ENCODE results near the gene PDE5A. TPM values are rescaled to one million over a fixed set of nuclear protein-coding genes. Genes with fewer than 3 reads are reported as not detected.

Gene PDE5A
- total RNA-seq, 1 experiment from 2014 or later = 114 TPM

DNA sequence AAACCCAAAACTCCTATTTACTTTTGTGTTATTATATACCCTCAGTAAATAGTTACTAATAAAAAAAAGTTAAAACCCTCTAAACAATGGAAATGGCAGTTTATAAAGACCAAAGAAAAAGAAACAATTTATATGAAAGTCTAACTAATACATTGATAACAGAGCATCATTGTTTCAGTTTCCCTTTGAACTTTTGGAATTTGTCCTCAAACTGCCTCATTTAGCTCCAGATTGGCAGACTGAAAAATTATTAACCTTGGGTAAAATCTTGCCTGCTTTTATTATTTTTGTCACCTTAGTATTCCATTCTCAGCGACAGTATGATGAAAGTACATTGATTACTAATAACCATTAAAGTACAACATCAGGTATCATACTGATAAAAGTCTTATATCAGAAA is 124.0 kb downstream of the PDE5A start:
- H3K27me3 ChIP-seq (ENCODE audit: control insufficient read depth, insufficient read depth, low read length) = no peaks in the 10 kb centered on the region
- POLR2A ChIA-PET = no interaction called here
- CTCF ChIA-PET = no interaction called here
- BruUV-seq (replicated peaks) = no TSS peak
- peaks cover 67% of the 10 kb centered on the region for H3K36me3 ChIP-seq (ENCODE audit: control insufficient read depth, insufficient read depth, low read length)
- no peak for ATAC-seq
- no peak overlapping the region for H3K4me3 ChIP-seq (ENCODE audit: low read depth in 2 of 2, low read length in 2 of 2)
- H3K9me3 ChIP-seq (ENCODE audit: control insufficient read depth, insufficient read depth, low read depth, low read length) = no peaks in the 10 kb centered on the region
- in situ Hi-C loops (cut with HindIII; ENCODE audit: low pct_unique_long_range_greater_than_20kb, low sequenced_read_pairs) = no loop called here
- no peak overlapping the region for H3K27ac ChIP-seq (ENCODE audit: low read length)
- TF ChIP-seq, protein P1, sequence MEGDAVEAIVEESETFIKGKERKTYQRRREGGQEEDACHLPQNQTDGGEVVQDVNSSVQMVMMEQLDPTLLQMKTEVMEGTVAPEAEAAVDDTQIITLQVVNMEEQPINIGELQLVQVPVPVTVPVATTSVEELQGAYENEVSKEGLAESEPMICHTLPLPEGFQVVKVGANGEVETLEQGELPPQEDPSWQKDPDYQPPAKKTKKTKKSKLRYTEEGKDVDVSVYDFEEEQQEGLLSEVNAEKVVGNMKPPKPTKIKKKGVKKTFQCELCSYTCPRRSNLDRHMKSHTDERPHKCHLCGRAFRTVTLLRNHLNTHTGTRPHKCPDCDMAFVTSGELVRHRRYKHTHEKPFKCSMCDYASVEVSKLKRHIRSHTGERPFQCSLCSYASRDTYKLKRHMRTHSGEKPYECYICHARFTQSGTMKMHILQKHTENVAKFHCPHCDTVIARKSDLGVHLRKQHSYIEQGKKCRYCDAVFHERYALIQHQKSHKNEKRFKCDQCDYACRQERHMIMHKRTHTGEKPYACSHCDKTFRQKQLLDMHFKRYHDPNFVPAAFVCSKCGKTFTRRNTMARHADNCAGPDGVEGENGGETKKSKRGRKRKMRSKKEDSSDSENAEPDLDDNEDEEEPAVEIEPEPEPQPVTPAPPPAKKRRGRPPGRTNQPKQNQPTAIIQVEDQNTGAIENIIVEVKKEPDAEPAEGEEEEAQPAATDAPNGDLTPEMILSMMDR (IDR thresholded peaks at IDR 0.05) = no peak
- TF ChIP-seq POLR2AphosphoS5 (IDR thresholded peaks at IDR 0.05; ENCODE audit: low read depth, low read length) = no peak
- TF ChIP-seq SIN3A (IDR thresholded peaks at IDR 0.05; ENCODE audit: borderline replicate concordance, insufficient read depth, low read depth, low read length) = no peak
- no peak for TF ChIP-seq TCF7L2 (IDR thresholded peaks at IDR 0.05; ENCODE audit: low read depth, low read length)
- no peak for TF ChIP-seq REST (IDR thresholded peaks at IDR 0.05; ENCODE audit: insufficient read depth in 1 of 2, low read depth in 2 of 2, low read length in 1 of 2)
- no peak for DNase-seq (ENCODE audit: low read depth, low spot score)
- intact Hi-C loops (cut with micrococcal nuclease; ENCODE audit: unreplicated experiment) = no loop called here
- no peaks in the 10 kb centered on the region for H3K4me1 ChIP-seq (ENCODE audit: control insufficient read depth, insufficient read depth, low read length)

GRCh38 chr4:119501740-119502139 is 126.9 kb downstream of the PDE5A start:
- H3K27ac ChIP-seq (ENCODE audit: low read length) = no peak overlapping the region
- ChIA-PET POLR2A (no interaction called here), CTCF (no interaction called here)
- H3K27me3 ChIP-seq (ENCODE audit: control insufficient read depth, insufficient read depth, low read length) = no peaks in the 10 kb centered on the region
- H3K9me3 ChIP-seq (ENCODE audit: control insufficient read depth, insufficient read depth, low read depth, low read length) = no peaks in the 10 kb centered on the region
- intact Hi-C loops (cut with micrococcal nuclease; ENCODE audit: unreplicated experiment) (no loop called here), in situ Hi-C loops (cut with HindIII; ENCODE audit: low pct_unique_long_range_greater_than_20kb, low sequenced_read_pairs) (no loop called here)
- no peak for TF ChIP-seq POLR2AphosphoS5 (IDR thresholded peaks at IDR 0.05; ENCODE audit: low read depth, low read length)
- TF ChIP-seq TCF7L2 (IDR thresholded peaks at IDR 0.05; ENCODE audit: low read depth, low read length) = no peak
- no peak for TF ChIP-seq SIN3A (IDR thresholded peaks at IDR 0.05; ENCODE audit: borderline replicate concordance, insufficient read depth, low read depth, low read length)
- H3K36me3 ChIP-seq (ENCODE audit: control insufficient read depth, insufficient read depth, low read length) = peaks cover 58% of the 10 kb centered on the region
- no peak for DNase-seq (ENCODE audit: low read depth, low spot score)
- no peak overlapping the region for H3K4me3 ChIP-seq (ENCODE audit: low read depth in 2 of 2, low read length in 2 of 2)
- BruUV-seq (replicated peaks) = no TSS peak
- no peak for ATAC-seq
- H3K4me1 ChIP-seq (ENCODE audit: control insufficient read depth, insufficient read depth, low read length) = no peaks in the 10 kb centered on the region

- DNase-seq (ENCODE audit: low read depth, low spot score) (no peak), ATAC-seq (peak; percentile 38)
- in situ Hi-C loops (cut with HindIII; ENCODE audit: low pct_unique_long_range_greater_than_20kb, low sequenced_read_pairs) = no loop called here
- Histone ChIP-seq H3K9me3 (ENCODE audit: control insufficient read depth, insufficient read depth, low read depth, low read length) (no peaks in the 10 kb centered on the region), H3K27me3 (ENCODE audit: control insufficient read depth, insufficient read depth, low read length) (no peaks in the 10 kb centered on the region), H3K27ac (ENCODE audit: low read length) (no peak overlapping the region), H3K4me1 (ENCODE audit: control insufficient read depth, insufficient read depth, low read length) (no peaks in the 10 kb centered on the region), H3K36me3 (ENCODE audit: control insufficient read depth, insufficient read depth, low read length) (peaks cover 46% of the 10 kb centered on the region), H3K4me3 (ENCODE audit: low read depth in 2 of 2, low read length in 2 of 2) (no peak overlapping the region)
- POLR2A ChIA-PET = no interaction called here
- TF ChIP-seq POLR2AphosphoS5 (IDR thresholded peaks at IDR 0.05; ENCODE audit: low read depth, low read length) (no peak), SIN3A (IDR thresholded peaks at IDR 0.05; ENCODE audit: borderline replicate concordance, insufficient read depth, low read depth, low read length) (no peak), TCF7L2 (IDR thresholded peaks at IDR 0.05; ENCODE audit: low read depth, low read length) (no peak), REST (IDR thresholded peaks at IDR 0.05; ENCODE audit: insufficient read depth in 1 of 2, low read depth in 2 of 2, low read length in 1 of 2) (no peak)
- TF ChIP-seq, protein P1 (IDR thresholded peaks at IDR 0.05) = no peak
- intact Hi-C loops (cut with micrococcal nuclease; ENCODE audit: unreplicated experiment) = no loop called here
- CTCF ChIA-PET = no interaction called here
- BruUV-seq (replicated peaks) = no TSS peak
Observed at GRCh38 chr4:119498527-119498926, 130.1 kb downstream of the PDE5A start.
